Measurements from ENCODE around the gene STX4.
"Not testable (repeated sequence)": the region's sequence is repeated elsewhere in the genome, so short reads cannot be mapped to it uniquely, and the experiment has no call there.

Gene STX4

GRCh38 chr16:30998852-30999761 lies 34.3 kb upstream of the STX4 start:
- no peak for DNase-seq (ENCODE audit: low read depth in 2 of 2)

- DNase-seq (ENCODE audit: low read depth in 2 of 2): no peak
Observed at GRCh38 chr16:31000671-31001382, 32.5 kb upstream of the STX4 start.

- no peak for DNase-seq (ENCODE audit: low read depth in 2 of 2)
Observed at GRCh38 chr16:31001507-31002249, 31.7 kb upstream of the STX4 start.

GRCh38 chr16:31002250-31002700 lies 31.1 kb upstream of the STX4 start:
- no peak for DNase-seq (ENCODE audit: low read depth in 2 of 2)

GRCh38 chr16:31002862-31003341 lies 30.5 kb upstream of the STX4 start:
- no peak for DNase-seq (ENCODE audit: low read depth in 2 of 2)

GRCh38 chr16:31003744-31004143 lies 29.6 kb upstream of the STX4 start:
- no peak for DNase-seq (ENCODE audit: low read depth in 2 of 2)

- no peak for DNase-seq (ENCODE audit: low read depth in 2 of 2)
Observed at GRCh38 chr16:31004658-31005057, 28.7 kb upstream of the STX4 start.

- no peak for DNase-seq (ENCODE audit: low read depth in 2 of 2)
Observed at GRCh38 chr16:31005350-31006085, 27.8 kb upstream of the STX4 start.

GRCh38 chr16:31006086-31006385 lies 27.3 kb upstream of the STX4 start:
- no peak for DNase-seq (ENCODE audit: low read depth in 2 of 2)

GRCh38 chr16:31006589-31006988 lies 26.8 kb upstream of the STX4 start:
- no peak for DNase-seq (ENCODE audit: low read depth in 2 of 2)

- DNase-seq (ENCODE audit: low read depth in 2 of 2): no peak
Observed at GRCh38 chr16:31007684-31008083, 25.7 kb upstream of the STX4 start.

GRCh38 chr16:31008149-31008548 lies 25.2 kb upstream of the STX4 start:
- no peak for DNase-seq (ENCODE audit: low read depth in 2 of 2)

- DNase-seq (ENCODE audit: low read depth in 2 of 2): no peak
Observed at GRCh38 chr16:31008551-31008950, 24.8 kb upstream of the STX4 start.

GRCh38 chr16:31009120-31009519 lies 24.2 kb upstream of the STX4 start:
- DNase-seq (ENCODE audit: low read depth in 2 of 2): no peak

GRCh38 chr16:31009894-31010584 lies 23.3 kb upstream of the STX4 start:
- DNase-seq (ENCODE audit: low read depth in 2 of 2): no peak

GRCh38 chr16:31010585-31011325 lies 22.6 kb upstream of the STX4 start, which contains the start of gene STX1B:
Gene STX1B, minus strand, starts transcription at chr16:31010638. Its CDS starts 242 bp downstream, at chr16:31010396.
- no peak for DNase-seq (ENCODE audit: low read depth in 2 of 2)

GRCh38 chr16:31011815-31012214 lies 21.5 kb upstream of the STX4 start:
- not testable (repeated sequence) for DNase-seq (ENCODE audit: low read depth in 2 of 2)

- not testable (repeated sequence) for DNase-seq (ENCODE audit: low read depth in 2 of 2)
Observed at GRCh38 chr16:31013292-31013691, 20.1 kb upstream of the STX4 start.

- DNase-seq (ENCODE audit: low read depth in 2 of 2): no peak
Observed at GRCh38 chr16:31016018-31016417, 17.3 kb upstream of the STX4 start.

GRCh38 chr16:31017756-31018155 lies 15.6 kb upstream of the STX4 start:
- DNase-seq (ENCODE audit: low read depth in 2 of 2): not testable (repeated sequence)

Measured in fibroblast of skin of left biceps (primary cell).